ENCODE data around the gene SLC22A23.
"Not testable (repeated sequence)": the region's sequence is repeated elsewhere in the genome, so short reads cannot be mapped to it uniquely, and the experiment has no call there.

DNA sequence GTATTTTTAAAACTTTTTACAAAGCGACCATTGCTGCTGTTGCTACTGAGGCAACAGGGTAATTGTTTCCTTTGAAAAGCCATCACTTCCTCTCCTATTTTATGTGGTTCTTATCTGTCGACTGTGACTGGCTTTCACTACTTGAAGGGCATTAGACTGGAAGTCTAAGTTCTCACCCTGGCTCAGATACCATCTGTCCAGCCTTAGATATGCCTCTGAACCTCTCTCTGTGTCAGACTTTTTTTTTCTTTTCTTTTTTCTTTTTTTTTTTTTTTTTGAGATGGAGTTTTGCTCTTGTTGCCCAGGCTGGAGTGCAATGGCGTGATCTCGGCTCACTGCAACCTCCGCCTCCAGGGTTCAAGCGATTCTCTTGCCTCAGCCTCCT is 78.5 kb downstream of the SLC22A23 start:
- TF ChIP-seq SP1 (IDR thresholded peaks at IDR 0.05); NFRKB (IDR thresholded peaks at IDR 0.05); BHLHE40 (IDR thresholded peaks at IDR 0.05; ENCODE audit: borderline replicate concordance); FOXA1 (IDR thresholded peaks at IDR 0.05); ZNF384 (IDR thresholded peaks at IDR 0.05); FOXM1 (IDR thresholded peaks at IDR 0.05; ENCODE audit: borderline replicate concordance); TARDBP (IDR thresholded peaks at IDR 0.05); ELF4 (IDR thresholded peaks at IDR 0.05): not testable (repeated sequence)

Measured in HEK293T (cell line).